GM19043 (cell line): Measurements from ENCODE around the gene SS18L1.
"Not testable (repeated sequence)": the region's sequence is repeated elsewhere in the genome, so short reads cannot be mapped to it uniquely, and the experiment has no call there.

ENCODE experiments used
- ATAC-seq: cut with Tn5 transposase; IDR thresholded peaks from one replicate; pipeline ENCODE4 v1.9.1; 2021; ENCODE audit warnings: low read depth; ENCODE audit not compliant: unreplicated experiment

SS18L1 gene, protein sequence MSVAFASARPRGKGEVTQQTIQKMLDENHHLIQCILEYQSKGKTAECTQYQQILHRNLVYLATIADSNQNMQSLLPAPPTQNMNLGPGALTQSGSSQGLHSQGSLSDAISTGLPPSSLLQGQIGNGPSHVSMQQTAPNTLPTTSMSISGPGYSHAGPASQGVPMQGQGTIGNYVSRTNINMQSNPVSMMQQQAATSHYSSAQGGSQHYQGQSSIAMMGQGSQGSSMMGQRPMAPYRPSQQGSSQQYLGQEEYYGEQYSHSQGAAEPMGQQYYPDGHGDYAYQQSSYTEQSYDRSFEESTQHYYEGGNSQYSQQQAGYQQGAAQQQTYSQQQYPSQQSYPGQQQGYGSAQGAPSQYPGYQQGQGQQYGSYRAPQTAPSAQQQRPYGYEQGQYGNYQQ

DNA sequence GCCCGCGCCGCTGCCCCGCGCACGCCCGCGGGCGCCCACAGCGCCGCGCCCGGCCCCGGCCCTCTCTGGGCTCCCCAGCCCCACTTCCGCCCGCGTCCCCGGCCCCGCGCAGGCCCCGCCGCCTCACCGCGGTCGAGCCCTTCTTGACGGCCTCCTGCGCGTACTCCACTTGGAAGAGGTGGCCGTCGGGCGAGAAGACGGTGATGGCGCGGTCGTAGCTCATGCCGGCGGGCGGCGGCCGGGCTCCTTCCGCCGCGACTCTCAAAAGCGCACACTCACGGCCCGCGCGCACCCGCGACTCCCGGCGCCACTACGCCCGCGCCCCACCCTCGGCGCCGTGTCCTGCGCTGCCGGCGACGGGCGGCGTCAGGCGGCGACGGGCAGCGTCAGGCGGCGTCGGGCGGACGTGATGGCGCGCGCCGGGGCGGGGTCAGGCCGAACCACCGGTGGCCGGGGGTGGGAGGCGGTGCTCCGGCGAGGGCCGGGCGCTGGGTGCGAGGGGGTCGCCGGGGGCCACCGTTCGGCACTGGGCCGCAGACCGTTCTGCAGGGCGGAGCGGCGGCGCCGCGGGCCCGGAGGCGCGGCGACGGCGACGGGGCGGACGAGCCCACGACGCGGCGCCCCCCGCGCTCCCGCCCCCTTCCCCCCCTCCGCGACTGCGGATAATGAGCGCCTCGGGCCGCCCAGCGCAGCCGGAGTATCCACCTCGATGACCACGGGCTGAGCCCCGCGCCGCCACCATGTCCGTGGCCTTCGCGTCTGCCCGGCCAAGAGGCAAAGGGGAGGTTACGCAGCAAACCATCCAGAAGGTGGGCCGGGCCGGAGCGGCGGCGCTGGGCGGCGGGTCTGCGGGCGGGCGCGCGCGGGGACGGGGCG, at the start of gene SS18L1, which contains the start of gene PSMA7:
Gene SS18L1 (plus strand): TSS at position 689 of the 876 bp plus-strand sequence. CDS start 52 bp downstream, at position 741.
Gene PSMA7 (minus strand): TSS at position 314 of the 876 bp plus-strand sequence. CDS start 91 bp downstream, at position 223.
- ATAC-seq, result peak; percentile 62

DNA sequence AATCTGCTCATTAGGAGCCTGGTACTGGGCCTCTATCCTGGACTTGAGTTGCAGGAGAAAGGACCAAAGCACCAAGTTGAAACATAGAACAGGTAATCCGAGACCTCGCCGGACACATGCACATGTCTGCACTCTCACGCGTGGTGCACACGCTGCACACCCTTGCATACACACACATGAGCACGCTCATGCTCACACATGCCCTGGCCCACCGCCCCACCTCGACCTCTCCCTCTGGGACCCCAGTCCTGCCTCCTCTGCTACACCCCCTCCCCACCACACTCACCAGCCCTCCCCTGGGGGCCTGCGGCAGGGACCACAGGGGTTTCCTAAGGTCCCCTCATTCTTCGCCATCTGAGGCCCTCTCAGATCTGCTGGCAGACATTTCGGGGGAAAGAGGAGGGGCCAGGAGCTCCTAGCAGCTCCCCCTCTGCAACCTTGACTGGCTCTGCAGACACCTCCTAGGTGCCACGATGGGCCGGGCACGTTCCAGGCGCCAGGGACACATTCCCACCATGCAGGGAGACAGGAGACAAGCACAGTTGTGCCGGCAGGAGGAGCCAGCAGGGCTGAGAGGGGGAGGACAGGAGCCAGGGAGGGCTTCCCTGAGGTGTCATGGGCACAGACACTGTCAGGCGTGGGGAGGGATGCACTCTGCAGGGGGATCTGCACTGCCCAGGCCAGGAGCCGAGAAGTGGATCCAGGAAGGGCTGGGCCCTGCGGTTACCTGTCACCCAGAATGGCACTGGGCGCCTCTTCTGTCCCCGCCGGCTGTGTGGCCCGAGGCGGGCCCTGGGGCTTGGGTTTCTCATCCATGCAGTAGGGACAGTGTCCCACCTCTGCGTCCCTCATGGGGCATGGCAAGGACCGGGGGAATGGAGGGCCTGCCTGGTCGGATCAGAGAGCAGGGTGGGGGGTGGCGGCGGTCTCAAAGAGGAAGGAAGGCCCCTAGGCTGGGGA, 46.9 kb upstream of the SS18L1 start:
- no peak for ATAC-seq

DNA sequence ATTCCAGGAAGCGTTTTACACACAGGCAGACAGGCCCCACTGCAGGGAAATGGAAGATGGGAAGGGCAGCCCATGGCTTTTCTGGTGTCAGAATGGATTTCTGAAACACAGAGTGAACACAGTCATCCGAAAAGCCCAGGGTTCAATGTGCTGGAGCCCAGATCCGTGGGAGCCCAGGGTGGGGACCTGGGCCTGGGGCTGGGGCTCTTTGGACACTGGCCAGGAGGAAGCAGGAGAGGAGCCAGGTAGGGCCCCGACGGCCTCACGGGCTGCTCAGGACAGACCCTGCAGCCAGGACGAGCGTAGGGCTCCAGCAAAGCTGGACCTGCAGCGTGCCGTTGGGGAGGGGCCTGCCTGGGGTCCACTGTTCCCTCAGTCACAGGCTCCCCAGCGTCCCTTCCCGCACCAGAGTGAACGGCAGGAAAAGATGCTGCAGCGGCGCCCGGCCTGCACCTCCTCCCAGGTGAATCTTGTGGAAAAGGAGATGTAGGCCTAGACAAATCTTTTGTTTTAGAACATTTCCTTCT, 45.6 kb upstream of the SS18L1 start:
- ATAC-seq, result no peak

- no peak for ATAC-seq
These were observed 42.5 kb upstream of the SS18L1 start for GRCh38 chr20:62101078-62101477.

DNA sequence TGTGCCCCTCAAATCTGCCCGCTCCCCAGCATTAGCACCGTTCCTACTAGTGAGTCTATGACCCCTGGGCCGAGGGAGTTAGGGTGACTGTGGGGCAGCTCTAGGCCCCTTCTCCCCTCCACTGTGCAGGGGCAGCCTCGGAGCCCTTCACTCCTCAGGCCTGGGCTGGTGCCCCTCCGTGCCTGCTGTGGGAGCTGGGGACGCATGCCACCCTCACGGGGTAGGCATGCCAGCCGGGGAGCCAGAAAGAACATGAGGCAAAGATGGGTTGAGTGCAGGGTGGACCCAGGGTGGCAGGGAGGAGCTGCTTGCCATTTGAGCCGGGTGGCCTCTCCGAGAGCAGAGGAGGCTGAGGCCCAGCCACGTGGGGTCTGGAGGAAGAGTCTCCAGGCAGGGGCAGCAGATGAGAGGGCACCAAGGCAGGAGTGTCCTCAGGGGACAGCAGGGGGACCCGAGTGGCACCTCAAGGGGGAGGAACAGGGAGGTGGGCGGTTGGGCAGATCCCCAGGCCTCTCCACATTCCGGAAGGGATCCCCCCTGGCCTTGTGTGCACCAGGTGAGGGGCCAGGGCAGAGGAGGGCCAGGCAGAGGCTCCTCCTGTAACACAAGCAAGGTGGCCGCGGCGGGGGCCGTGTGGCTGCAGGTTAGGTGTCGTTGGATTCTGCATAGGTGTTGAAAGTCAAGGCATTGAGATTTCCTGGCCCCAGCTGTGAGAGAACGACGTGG, 39.9 kb upstream of the SS18L1 start:
- ATAC-seq, result no peak

DNA sequence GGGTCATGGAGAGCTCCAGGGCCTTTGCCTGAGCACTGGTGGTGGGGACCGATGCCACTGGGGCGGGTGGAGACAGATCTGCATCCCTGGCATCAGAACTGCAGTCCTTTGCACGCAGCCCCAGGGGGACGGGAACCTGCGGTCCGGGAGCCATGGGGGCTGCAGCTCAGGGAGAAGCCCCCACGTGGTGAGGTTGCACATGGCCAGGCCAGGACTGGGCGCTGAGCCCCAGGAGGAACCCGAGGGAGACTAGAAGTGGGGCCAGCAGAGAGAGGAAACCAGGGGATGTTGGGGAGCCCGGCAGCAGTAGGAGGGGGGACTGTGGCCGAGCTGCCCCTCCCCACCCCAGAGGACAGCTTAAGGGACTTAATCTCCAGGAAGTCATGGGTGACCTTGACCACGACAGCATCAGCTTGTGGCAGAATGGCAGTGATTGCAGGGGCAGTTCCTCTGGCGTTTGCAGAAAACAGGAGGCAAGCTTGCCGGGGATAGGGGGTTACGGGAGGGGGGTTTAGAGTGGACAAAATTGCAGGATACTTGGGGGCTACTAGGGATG, 39.3 kb upstream of the SS18L1 start:
- ATAC-seq, result no peak

GRCh38 chr20:62104791-62105345, 38.7 kb upstream of the SS18L1 start:
- ATAC-seq, result no peak

DNA sequence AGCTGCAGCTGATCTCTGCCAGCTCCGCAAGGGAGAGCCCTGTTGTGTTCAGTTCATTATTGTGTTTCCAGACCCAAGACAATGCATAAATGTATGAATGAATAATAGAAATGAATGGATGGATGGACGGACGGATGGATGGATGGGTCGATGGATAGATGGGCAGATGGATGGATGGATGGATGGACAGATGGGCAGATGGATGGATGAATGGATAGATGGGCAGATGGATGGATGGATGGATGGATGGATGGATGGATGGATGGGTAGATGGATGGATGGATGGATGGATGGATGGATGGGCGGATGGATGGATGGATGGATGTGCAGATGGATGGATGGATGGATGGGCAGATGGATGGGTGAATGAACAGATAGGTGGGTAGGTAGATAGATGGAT, 38.0 kb upstream of the SS18L1 start:
- no peak for ATAC-seq

DNA sequence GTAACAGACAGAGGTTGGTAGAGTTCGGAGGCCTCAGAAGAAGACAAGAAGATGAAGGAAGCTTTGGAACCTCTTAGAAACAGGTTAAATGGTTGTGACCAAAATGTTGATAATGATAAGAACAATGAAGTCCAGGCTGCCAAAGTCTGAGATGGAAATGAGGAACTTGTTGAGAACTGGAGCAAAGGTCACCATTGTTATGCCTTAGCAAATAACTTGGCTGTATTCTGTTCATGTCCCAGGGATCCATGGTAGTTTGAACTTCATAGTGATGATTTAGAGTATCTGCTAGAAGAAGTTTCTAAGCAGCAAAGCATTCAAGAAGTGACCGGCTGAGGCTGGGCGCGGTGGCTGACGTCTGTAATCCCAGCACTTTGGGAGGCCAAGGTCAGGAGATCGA, 32.4 kb upstream of the SS18L1 start:
- no peak for ATAC-seq

- ATAC-seq, result no peak
These were observed 31.2 kb upstream of the SS18L1 start for GRCh38 chr20:62112368-62112767.

DNA sequence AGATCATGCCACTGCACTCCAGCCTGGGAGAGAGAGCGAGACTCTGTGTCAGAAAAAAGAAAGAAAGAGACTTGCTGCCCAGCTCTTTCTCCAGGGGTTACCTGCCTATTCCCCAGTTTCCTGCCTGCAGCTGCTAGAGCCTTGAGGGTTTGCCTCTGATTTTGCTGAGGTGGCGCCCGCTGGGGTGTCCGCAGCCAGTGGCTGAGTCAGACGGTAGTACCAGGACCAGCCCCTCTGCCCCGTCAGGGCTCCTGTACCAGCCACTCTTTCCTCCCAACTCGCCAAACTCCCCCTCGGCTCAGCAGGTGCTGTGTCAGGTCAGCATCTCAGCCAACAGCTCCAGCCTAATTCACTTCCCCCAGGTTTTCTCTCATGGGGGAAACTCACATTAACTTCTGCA, 28.7 kb upstream of the SS18L1 start:
- no peak for ATAC-seq

DNA sequence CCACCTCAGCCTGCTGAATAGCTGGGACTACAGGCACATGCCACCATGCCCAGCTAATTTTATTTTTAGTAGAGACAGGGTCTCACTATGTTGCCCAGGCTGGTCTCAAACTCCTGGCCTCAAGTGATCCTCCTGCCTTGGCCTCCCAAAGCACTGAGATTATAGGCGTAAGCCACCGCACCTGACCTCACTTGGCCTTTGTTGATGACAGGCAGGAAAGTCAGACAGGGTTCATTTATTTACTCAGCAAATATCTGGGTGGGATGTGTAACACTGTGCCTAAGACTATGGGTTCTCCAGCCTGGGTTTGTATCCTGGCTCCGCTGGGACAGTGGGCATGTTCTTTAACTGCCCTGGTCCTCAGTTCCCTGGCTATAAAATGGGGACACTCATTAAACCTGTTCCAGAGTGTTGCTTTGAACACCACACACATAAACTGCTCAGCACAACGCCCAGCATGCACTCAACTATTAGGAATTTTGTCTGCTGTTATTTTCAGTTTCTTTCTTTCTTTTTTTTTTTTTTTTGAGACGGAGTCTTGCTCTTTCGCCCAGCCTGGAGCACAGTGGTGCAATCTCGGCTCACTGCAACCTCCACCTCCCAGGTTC, 27.7 kb upstream of the SS18L1 start:
- ATAC-seq, result not testable (repeated sequence)

- no peak for ATAC-seq
These were observed 26.8 kb upstream of the SS18L1 start for GRCh38 chr20:62116558-62117361.

GRCh38 chr20:62117362-62117646, 26.3 kb upstream of the SS18L1 start:
- no peak for ATAC-seq

- no peak for ATAC-seq
These were observed 25.9 kb upstream of the SS18L1 start for GRCh38 chr20:62117658-62118057.

GRCh38 chr20:62118113-62119043, 25.2 kb upstream of the SS18L1 start:
- ATAC-seq, result no peak

DNA sequence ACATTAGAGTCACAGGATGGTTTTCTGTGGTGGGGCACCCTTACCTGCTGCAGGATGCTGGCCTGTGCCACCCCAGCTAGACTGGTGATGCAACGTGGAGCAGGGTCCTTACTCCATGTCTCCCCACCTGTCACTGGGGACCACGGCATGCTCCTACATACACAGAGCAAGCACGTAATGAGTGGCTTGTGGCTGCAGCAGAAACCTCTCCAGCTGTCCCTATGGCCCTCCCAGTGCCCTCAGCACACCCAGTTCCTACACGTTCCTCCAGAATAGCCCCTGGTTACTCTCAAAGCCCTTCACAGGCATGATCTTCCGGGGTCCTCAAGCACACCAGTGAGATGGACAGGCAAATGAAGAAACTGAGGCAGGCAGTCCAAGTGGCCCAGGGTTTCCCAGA, 24.5 kb upstream of the SS18L1 start:
- no peak for ATAC-seq
